Activated CD4-positive, alpha-beta T cell treated with anti-CD3 and anti-CD28 coated beads, Interleukin-2, amount 10 ng/mL, durations not matched to agents 7 days and 5 days (primary cell): ENCODE results near the gene IQCE. TPM values are rescaled to one million over a fixed set of nuclear protein-coding genes. Genes with fewer than 3 reads are reported as not detected.

Experiments
- CTCF ChIA-PET: fragments of 350-600 bp; sonication (Branson Sonifier 250); formaldehyde crosslinking; loops from one replicate; lab custom pipeline; 2021; ENCODE audit warnings: antibody characterized with exemption; lab: Charles Lee
- POLR2A ChIA-PET: fragments of 350-600 bp; sonication (Branson Sonifier 250); formaldehyde crosslinking; loops from one replicate; lab custom pipeline; 2021; ENCODE audit warnings: antibody characterized with exemption; lab: Charles Lee
- DNase-seq: peaks from one replicate; pipeline ENCODE4 v3.0.0-alpha.2; 2020
- H3K27ac Mint-ChIP-seq: one replicate; pipeline ENCODE4 v1.8.0; 2021; ENCODE audit warnings: mild to moderate bottlenecking, moderate library complexity, mixed read lengths
- H3K27me3 Mint-ChIP-seq: one replicate; pipeline ENCODE4 v1.8.0; 2021; ENCODE audit warnings: mixed read lengths
- H3K36me3 Mint-ChIP-seq: one replicate; pipeline ENCODE4 v1.8.0; 2021; ENCODE audit warnings: low read depth, mixed read lengths
- H3K4me1 Mint-ChIP-seq: one replicate; pipeline ENCODE4 v1.8.0; 2021; ENCODE audit warnings: mixed read lengths
- H3K4me3 Mint-ChIP-seq: one replicate; pipeline ENCODE4 v1.8.0; 2021; ENCODE audit warnings: mild to moderate bottlenecking, moderate library complexity, mixed read lengths
- H3K9me3 Mint-ChIP-seq: one replicate; pipeline ENCODE4 v1.8.0; 2021; ENCODE audit warnings: mixed read lengths
- total RNA-seq, 2 experiments: library from RNA; stranded (reverse); gene quantifications; one replicate each; pipeline ENCODE4 v1.2.3, GENCODE V29; 2021

IQCE gene
- total RNA-seq, 2 experiments from 2014 or later: 13.8 to 15.5 TPM

- no peak for DNase-seq
- Mint-ChIP-seq H3K36me3 (no peaks in the 10 kb centered on the region), H3K4me1 (peaks cover 21% of the 10 kb centered on the region), H3K27me3 (no peaks in the 10 kb centered on the region), H3K9me3 (no peaks in the 10 kb centered on the region), H3K27ac (no peak overlapping the region), H3K4me3 (no peak overlapping the region)
- ChIA-PET POLR2A (no interaction called here), CTCF (interaction anchor here (1.0 to 1.7 kb wide), 2 partner anchors 25 to 45 kb away, joined by 3 to 5 read pairs; no protein-coding TSS in a partner anchor)
Measured at GRCh38 chr7:2646336-2646679, 87.5 kb downstream of the IQCE start.

- Mint-ChIP-seq H3K36me3 (no peaks in the 10 kb centered on the region), H3K27ac (no peak overlapping the region), H3K4me1 (peaks cover 21% of the 10 kb centered on the region), H3K4me3 (no peak overlapping the region), H3K27me3 (no peaks in the 10 kb centered on the region), H3K9me3 (no peaks in the 10 kb centered on the region)
- POLR2A ChIA-PET: no interaction called here
- CTCF ChIA-PET: no interaction called here
- no peak for DNase-seq
Measured at GRCh38 chr7:2646680-2647571, 88.1 kb downstream of the IQCE start.

- no peaks in the 10 kb centered on the region for H3K27me3 Mint-ChIP-seq
- H3K4me3 Mint-ChIP-seq: no peak overlapping the region
- no peaks in the 10 kb centered on the region for H3K9me3 Mint-ChIP-seq
- ChIA-PET CTCF (interaction anchor here (2.0 kb wide), 1 partner anchor 13 kb away, joined by 4 read pairs; no protein-coding TSS in a partner anchor), POLR2A (no interaction called here)
- DNase-seq: no peak
- no peak overlapping the region for H3K27ac Mint-ChIP-seq
- H3K4me1 Mint-ChIP-seq: peaks cover 21% of the 10 kb centered on the region
- no peaks in the 10 kb centered on the region for H3K36me3 Mint-ChIP-seq
Measured at GRCh38 chr7:2647594-2648172, 88.9 kb downstream of the IQCE start.

GRCh38 chr7:2649139-2649838 is 90.5 kb downstream of the IQCE start:
- CTCF ChIA-PET: interaction anchor here (1.3 to 2.0 kb wide), 2 partner anchors 11 to 15 kb away, joined by 3 to 4 read pairs; no protein-coding TSS in a partner anchor
- H3K36me3 Mint-ChIP-seq: no peaks in the 10 kb centered on the region
- no peak overlapping the region for H3K27ac Mint-ChIP-seq
- H3K4me1 Mint-ChIP-seq: peaks cover 19% of the 10 kb centered on the region
- H3K4me3 Mint-ChIP-seq: no peak overlapping the region
- POLR2A ChIA-PET: no interaction called here
- no peak for DNase-seq
- no peaks in the 10 kb centered on the region for H3K9me3 Mint-ChIP-seq
- H3K27me3 Mint-ChIP-seq: no peaks in the 10 kb centered on the region

GRCh38 chr7:2649991-2650390 is 91.2 kb downstream of the IQCE start:
- H3K4me3 Mint-ChIP-seq: no peak overlapping the region
- no peaks in the 10 kb centered on the region for H3K27me3 Mint-ChIP-seq
- peaks cover 12% of the 10 kb centered on the region for H3K4me1 Mint-ChIP-seq
- no peak overlapping the region for H3K27ac Mint-ChIP-seq
- H3K9me3 Mint-ChIP-seq: no peaks in the 10 kb centered on the region
- ChIA-PET CTCF (interaction anchor here (2.0 kb wide), 1 partner anchor 10 kb away, joined by 4 read pairs; no protein-coding TSS in a partner anchor), POLR2A (no interaction called here)
- no peak for DNase-seq
- no peaks in the 10 kb centered on the region for H3K36me3 Mint-ChIP-seq

- no peaks in the 10 kb centered on the region for H3K27me3 Mint-ChIP-seq
- no peaks in the 10 kb centered on the region for H3K9me3 Mint-ChIP-seq
- ChIA-PET POLR2A (no interaction called here), CTCF (interaction anchor here (0.6 kb wide), 1 partner anchor 38 kb away, joined by 4 read pairs; no protein-coding TSS in a partner anchor)
- H3K4me1 Mint-ChIP-seq: peaks cover 7% of the 10 kb centered on the region
- no peak for DNase-seq
- no peaks in the 10 kb centered on the region for H3K36me3 Mint-ChIP-seq
- H3K4me3 Mint-ChIP-seq: no peak overlapping the region
- peak overlapping the region; percentile 77 for H3K27ac Mint-ChIP-seq
Measured at GRCh38 chr7:2650451-2650850, 91.7 kb downstream of the IQCE start.

GRCh38 chr7:2651336-2651735 is 92.6 kb downstream of the IQCE start:
- Mint-ChIP-seq H3K4me3 (no peak overlapping the region), H3K36me3 (no peaks in the 10 kb centered on the region), H3K4me1 (no peaks in the 10 kb centered on the region), H3K9me3 (no peaks in the 10 kb centered on the region), H3K27ac (no peak overlapping the region), H3K27me3 (no peaks in the 10 kb centered on the region)
- ChIA-PET POLR2A (no interaction called here), CTCF (interaction anchor here (0.7 kb wide), 1 partner anchor 8 kb away, joined by 3 read pairs; no protein-coding TSS in a partner anchor)
- DNase-seq: no peak

- no peaks in the 10 kb centered on the region for H3K36me3 Mint-ChIP-seq
- CTCF ChIA-PET: interaction anchor here (0.7 to 1.3 kb wide), 2 partner anchors 9 to 20 kb away, joined by 3 to 4 read pairs; partner anchors contain the start of gene TTYH3
- no peak overlapping the region for H3K4me3 Mint-ChIP-seq
- no peak overlapping the region for H3K27ac Mint-ChIP-seq
- no peaks in the 10 kb centered on the region for H3K9me3 Mint-ChIP-seq
- no peaks in the 10 kb centered on the region for H3K27me3 Mint-ChIP-seq
- POLR2A ChIA-PET: no interaction called here
- no peak for DNase-seq
- H3K4me1 Mint-ChIP-seq: no peaks in the 10 kb centered on the region
Measured at GRCh38 chr7:2651847-2652735, 93.3 kb downstream of the IQCE start.

- no peaks in the 10 kb centered on the region for H3K27me3 Mint-ChIP-seq
- H3K27ac Mint-ChIP-seq: no peak overlapping the region
- H3K9me3 Mint-ChIP-seq: no peaks in the 10 kb centered on the region
- no peaks in the 10 kb centered on the region for H3K36me3 Mint-ChIP-seq
- no peak for DNase-seq
- CTCF ChIA-PET: interaction anchor here (1.3 kb wide), 1 partner anchor 21 kb away, joined by 4 read pairs; the partner anchor contains the start of gene TTYH3
- H3K4me1 Mint-ChIP-seq: no peaks in the 10 kb centered on the region
- POLR2A ChIA-PET: no interaction called here
- H3K4me3 Mint-ChIP-seq: no peak overlapping the region
Measured at GRCh38 chr7:2652736-2653060, 93.9 kb downstream of the IQCE start.

GRCh38 chr7:2654059-2654458 is 95.3 kb downstream of the IQCE start:
- ChIA-PET CTCF (interaction anchor here (0.6 to 1.7 kb wide), 3 partner anchors 10 to 205 kb away, joined by 4 read pairs; no protein-coding TSS in a partner anchor), POLR2A (no interaction called here)
- H3K27ac Mint-ChIP-seq: no peak overlapping the region
- H3K4me1 Mint-ChIP-seq: no peaks in the 10 kb centered on the region
- H3K9me3 Mint-ChIP-seq: no peaks in the 10 kb centered on the region
- H3K36me3 Mint-ChIP-seq: no peaks in the 10 kb centered on the region
- DNase-seq: no peak
- no peak overlapping the region for H3K4me3 Mint-ChIP-seq
- H3K27me3 Mint-ChIP-seq: no peaks in the 10 kb centered on the region

- H3K27ac Mint-ChIP-seq: no peak overlapping the region
- DNase-seq: no peak
- POLR2A ChIA-PET: interaction anchor here (0.5 kb wide), 1 partner anchor 1134 kb away, joined by 3 read pairs; no protein-coding TSS in a partner anchor
- H3K36me3 Mint-ChIP-seq: no peaks in the 10 kb centered on the region
- H3K9me3 Mint-ChIP-seq: no peaks in the 10 kb centered on the region
- no peaks in the 10 kb centered on the region for H3K4me1 Mint-ChIP-seq
- no peak overlapping the region for H3K4me3 Mint-ChIP-seq
- H3K27me3 Mint-ChIP-seq: no peaks in the 10 kb centered on the region
- CTCF ChIA-PET: interaction anchor here (1.4 to 2.2 kb wide), 4 partner anchors 15 to 54 kb away, joined by 4 to 7 read pairs (median 6); partner anchors contain the start of gene TTYH3
Measured at GRCh38 chr7:2655870-2656614, 97.3 kb downstream of the IQCE start.
